NCI-H2171 (cell line): ENCODE results near the gene OCSTAMP.

Experiments
- DNase-seq: peaks from one replicate; lab custom pipeline; 2025; lab: John Stamatoyannopoulos, UW

The OCSTAMP gene

GRCh38 chr20:46552460-46553420 lies 2.3 kb upstream of the OCSTAMP start:
- no peak for DNase-seq

GRCh38 chr20:46551522-46552381 lies 1.3 kb upstream of the OCSTAMP start:
- DNase-seq: no peak

GRCh38 chr20:46549188-46549972 lies 1.1 kb downstream of the OCSTAMP start:
- DNase-seq: no peak

- DNase-seq: no peak
Observed at GRCh38 chr20:46548688-46549087, 1.8 kb downstream of the OCSTAMP start.

GRCh38 chr20:46547995-46548394 lies 2.5 kb downstream of the OCSTAMP start:
- no peak for DNase-seq

- no peak for DNase-seq
Observed at GRCh38 chr20:46546936-46547335, 3.5 kb downstream of the OCSTAMP start.

- no peak for DNase-seq
Observed at GRCh38 chr20:46546298-46546697, 4.2 kb downstream of the OCSTAMP start.

GRCh38 chr20:46545827-46546138 lies 4.7 kb downstream of the OCSTAMP start:
- DNase-seq: no peak

GRCh38 chr20:46545077-46545826 lies 5.2 kb downstream of the OCSTAMP start:
- DNase-seq: no peak

- no peak for DNase-seq
Observed at GRCh38 chr20:46544576-46544975, 5.9 kb downstream of the OCSTAMP start.

GRCh38 chr20:46543959-46544358 lies 6.5 kb downstream of the OCSTAMP start:
- DNase-seq: no peak

- no peak for DNase-seq
Observed at GRCh38 chr20:46543033-46543432, 7.4 kb downstream of the OCSTAMP start.

- DNase-seq: no peak
Observed at GRCh38 chr20:46541229-46541935, 9.1 kb downstream of the OCSTAMP start.

- no peak for DNase-seq
Observed at GRCh38 chr20:46539113-46539512, 11.3 kb downstream of the OCSTAMP start.

GRCh38 chr20:46530640-46531039 lies 19.8 kb downstream of the OCSTAMP start:
- no peak for DNase-seq

GRCh38 chr20:46523696-46524328 lies 26.6 kb downstream of the OCSTAMP start:
- DNase-seq: no peak

GRCh38 chr20:46523108-46523507 lies 27.3 kb downstream of the OCSTAMP start:
- DNase-seq: no peak

GRCh38 chr20:46520976-46521579 lies 29.4 kb downstream of the OCSTAMP start:
- peak; percentile 55 for DNase-seq

GRCh38 chr20:46520540-46520939 lies 29.9 kb downstream of the OCSTAMP start:
- DNase-seq: no peak
